Activated CD4-positive, alpha-beta T cell treated with anti-CD3 and anti-CD28 coated beads for 4 hours (primary cell): ENCODE data around the gene NECAB2.
"Not testable (repeated sequence)": the region's sequence is repeated elsewhere in the genome, so short reads cannot be mapped to it uniquely, and the experiment has no call there.

Source experiments
- DNase-seq, 2 donors: peaks; one replicate each; pipeline ENCODE4 v3.0.0-alpha.2; 2020

Gene NECAB2

DNA sequence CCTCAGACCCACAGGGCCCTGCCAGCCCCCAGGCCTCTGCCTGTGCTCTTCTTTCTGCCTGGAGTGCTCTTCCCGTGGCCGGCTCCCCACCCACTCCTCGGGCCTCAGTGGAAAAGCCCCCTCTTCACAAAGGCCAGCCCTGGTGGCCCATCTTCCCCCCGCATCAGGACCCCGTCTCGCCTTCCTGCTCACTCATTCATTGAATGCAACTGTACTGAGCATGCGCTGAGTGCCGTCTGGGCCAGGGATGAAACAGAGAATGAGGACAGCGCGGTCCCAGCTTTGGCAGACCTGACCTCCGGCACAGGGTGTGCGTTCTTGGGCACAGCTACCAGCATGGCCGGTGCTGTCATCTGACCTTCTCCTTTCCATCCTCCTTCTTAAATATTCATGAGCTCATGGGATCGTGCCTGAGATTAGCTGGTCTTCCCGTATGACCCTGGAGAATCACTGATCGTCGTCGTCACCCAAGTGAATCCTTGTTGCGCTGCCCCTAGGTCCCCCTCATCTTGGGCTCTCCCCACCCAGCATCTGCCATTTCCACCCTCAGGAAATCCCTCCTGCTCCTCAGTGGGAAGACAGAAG is 31.4 kb upstream of the NECAB2 start:
- no peak for DNase-seq

- DNase-seq: no peak
These were observed 30.8 kb upstream of the NECAB2 start for GRCh38 chr16:83937267-83937666.

DNA sequence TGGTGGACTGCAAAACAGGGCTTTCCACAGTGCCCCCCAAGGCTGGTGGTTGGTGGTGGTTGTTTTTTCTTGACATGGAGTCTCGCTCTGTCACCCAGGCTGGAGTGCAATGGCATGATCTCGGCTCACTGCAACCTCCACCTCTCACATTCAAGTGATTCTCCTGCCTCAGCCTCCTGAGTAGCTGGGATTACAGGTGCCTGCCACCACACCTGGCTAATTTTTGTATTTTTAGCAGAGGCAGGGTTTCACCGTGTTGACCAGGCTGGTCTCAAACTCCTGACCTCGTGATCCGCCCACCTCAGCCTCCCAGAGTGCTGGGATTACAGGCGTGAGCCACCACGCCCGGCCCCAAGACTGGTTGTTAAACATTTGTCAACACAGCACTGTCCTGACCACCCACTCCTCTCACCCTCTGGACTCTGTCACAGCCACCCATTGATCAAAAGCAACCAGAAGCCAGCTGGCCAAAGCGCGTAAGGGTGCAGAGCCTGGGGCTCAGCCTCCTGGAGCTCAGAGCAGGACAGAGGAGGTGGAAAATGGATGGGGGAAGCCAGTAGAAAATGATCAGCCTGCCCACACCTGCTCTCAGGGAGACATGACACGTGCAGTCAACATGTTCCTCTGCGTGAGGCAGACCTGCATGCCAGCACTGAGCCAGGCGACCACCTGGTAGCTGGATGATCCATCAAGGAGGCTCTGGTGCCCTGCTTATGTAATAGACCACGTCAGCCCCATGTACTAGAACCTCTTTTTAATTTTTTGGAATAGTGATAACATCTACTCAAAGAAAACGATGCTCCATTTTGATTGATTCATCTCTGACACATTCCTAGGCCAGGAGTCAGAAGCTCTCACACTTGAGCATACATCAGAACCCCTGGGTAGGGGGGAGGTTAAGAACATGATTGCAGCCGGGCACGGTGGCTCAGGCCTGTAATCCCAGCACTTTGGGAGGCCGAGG is 29.8 kb upstream of the NECAB2 start:
- no peak for DNase-seq

DNA sequence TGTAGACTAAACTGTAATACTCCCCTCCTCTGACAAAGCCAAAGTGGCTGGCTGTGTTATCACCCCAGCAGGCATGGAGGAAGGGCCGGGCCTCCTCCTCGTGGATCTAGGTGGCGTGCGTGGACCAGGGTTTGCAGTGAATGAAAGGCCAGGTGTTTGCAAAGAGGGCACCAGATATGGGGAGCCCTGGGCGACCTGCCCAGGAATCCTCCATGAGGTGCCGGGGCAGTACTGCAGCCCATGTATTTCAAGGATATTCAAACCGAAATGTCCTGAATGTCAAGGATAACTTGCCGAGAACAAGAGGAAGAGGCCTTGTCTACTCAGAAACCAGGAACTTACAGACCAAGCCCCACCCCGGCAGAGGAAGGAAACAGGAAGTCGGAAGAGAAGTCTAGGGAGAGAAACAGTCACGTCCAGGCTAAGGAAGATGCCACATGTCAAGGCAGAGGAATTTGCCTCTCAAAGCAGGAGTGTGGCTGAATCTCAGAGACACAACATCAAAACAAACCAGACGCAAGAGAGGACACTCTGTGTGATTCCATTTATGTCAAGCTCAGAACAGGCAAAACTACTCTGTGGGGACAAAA is 28.7 kb upstream of the NECAB2 start:
- no peak for DNase-seq

DNA sequence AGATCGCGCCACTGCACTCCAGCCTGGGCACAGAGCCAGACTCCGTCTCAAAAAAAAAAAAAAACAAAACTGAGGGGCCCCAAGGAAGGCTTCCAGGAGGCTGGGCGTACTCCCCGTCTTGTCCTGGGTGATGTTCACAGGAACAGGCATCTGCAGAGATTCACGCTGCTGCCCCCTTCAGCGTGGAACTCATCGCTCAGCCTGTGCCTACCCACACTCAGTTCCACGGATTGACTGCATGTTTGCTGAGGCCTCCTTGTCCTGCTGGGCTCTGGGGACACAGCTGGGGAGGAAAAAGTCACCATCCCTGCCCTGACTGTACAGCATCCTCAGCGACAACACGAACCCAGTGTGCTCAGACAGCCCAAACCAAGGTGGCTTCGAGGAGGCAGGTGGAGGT is 27.9 kb upstream of the NECAB2 start:
- DNase-seq: no peak

- DNase-seq: no peak
These were observed 27.2 kb upstream of the NECAB2 start for GRCh38 chr16:83940630-83941378.

GRCh38 chr16:83941546-83941945 is 26.5 kb upstream of the NECAB2 start:
- not testable (repeated sequence) for DNase-seq

- no peak for DNase-seq
These were observed 26.0 kb upstream of the NECAB2 start for GRCh38 chr16:83942074-83942473.

DNA sequence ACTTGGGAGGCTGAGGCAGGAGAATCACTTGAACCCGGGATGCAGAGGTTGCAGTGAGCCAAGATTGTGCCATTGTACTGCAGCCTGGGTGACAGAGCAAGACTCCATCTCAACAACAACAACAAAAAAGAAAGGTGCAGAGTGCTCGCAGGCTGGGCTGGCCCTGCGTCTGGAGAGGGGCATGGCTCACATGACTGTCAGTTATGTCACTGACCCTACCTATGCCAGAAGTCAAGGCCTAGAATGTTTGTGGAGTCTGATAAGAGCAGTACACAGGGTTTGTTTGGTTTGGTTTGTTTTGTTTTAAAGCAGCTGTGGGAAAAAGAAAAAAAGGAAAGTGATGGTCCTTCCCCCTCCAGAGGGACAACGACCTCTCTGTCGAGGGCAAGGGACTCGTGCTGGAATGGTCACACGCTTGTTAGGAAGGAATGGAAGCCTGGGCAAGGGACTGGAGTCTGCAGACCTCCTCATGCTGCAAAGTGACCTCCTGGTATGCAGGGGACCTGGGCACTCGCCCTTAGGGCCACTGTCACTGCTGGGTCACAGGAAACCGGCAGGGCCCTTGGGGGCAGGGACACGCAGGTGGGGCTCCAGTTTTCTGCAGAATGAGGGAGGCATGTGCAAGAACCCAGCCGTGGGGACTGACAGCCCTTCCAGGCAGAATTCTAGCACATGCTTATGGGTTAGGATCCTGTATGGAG is 25.1 kb upstream of the NECAB2 start:
- DNase-seq: no peak

DNA sequence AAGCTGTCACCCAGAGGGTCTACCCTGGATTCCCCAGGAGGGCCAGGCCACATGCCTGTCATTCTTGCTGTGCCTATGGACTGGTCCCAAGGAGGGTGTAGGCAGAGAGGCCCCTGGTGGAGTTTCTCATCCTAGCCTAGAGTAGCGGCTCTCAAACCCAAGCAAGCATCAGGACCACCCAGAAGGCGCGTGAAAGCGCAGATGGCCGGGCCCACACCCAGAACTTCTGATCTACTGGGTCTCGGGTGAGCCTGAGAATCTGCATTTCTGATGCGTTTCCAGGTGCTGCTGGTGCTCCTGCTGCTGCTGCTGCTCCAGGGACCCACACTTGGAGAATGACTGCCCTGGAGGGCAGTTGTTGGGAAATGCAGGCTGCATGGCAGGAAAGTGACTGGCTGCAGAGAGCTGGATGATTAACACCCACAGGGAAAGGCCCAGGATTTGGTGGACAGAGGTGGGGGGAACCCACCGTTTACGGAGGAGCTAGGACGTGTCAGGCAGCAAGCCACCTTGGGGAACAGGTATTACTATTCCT is 24.5 kb upstream of the NECAB2 start:
- DNase-seq: no peak

- no peak for DNase-seq
These were observed 22.5 kb upstream of the NECAB2 start for GRCh38 chr16:83945587-83945986.

- no peak for DNase-seq
These were observed 21.8 kb upstream of the NECAB2 start for GRCh38 chr16:83946154-83946780.

- no peak for DNase-seq
These were observed 21.1 kb upstream of the NECAB2 start for GRCh38 chr16:83946781-83947566.

GRCh38 chr16:83947642-83948234 is 20.3 kb upstream of the NECAB2 start:
- DNase-seq: no peak

- no peak for DNase-seq
These were observed 18.9 kb upstream of the NECAB2 start for GRCh38 chr16:83948914-83949723.

- no peak for DNase-seq
These were observed 18.4 kb upstream of the NECAB2 start for GRCh38 chr16:83949724-83950001.

DNA sequence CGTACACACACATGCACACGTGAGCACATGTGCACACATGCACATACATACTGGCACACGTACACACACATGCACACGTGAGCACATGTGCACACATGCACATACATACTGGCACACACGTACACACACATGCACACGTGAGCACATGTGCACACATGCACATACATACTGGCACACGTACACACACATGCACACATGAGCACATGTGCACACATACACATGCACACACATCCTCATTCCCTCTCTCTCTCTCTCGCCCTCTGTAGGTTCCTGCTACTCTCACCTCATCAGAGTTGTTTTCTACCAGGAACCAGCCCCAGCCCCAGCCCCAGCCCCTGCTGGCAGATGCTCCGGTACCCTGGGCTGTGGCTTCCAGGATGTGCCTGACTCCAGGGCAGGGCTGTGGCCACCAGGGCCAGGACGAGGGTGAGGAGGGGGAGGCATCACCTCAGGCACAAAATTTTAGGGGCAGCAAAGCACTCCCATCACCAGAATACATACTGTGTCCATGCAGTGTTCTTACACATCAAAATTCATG is 17.1 kb upstream of the NECAB2 start:
- DNase-seq: not testable (repeated sequence)

- DNase-seq: no peak
These were observed 16.5 kb upstream of the NECAB2 start for GRCh38 chr16:83951544-83951943.

- DNase-seq: no peak
These were observed 15.5 kb upstream of the NECAB2 start for GRCh38 chr16:83952587-83952939.
